HPDE6-E6E7 (cell line): ENCODE data around the gene ACYP2.
"Not testable (repeated sequence)": the region's sequence is repeated elsewhere in the genome, so short reads cannot be mapped to it uniquely, and the experiment has no call there.

Experiments
- DNase-seq: peaks from one replicate; pipeline ENCODE4 v3.0.0; 2011; ENCODE audit warnings: missing footprints; ENCODE audit errors: extremely low spot score

ACYP2 gene

DNA sequence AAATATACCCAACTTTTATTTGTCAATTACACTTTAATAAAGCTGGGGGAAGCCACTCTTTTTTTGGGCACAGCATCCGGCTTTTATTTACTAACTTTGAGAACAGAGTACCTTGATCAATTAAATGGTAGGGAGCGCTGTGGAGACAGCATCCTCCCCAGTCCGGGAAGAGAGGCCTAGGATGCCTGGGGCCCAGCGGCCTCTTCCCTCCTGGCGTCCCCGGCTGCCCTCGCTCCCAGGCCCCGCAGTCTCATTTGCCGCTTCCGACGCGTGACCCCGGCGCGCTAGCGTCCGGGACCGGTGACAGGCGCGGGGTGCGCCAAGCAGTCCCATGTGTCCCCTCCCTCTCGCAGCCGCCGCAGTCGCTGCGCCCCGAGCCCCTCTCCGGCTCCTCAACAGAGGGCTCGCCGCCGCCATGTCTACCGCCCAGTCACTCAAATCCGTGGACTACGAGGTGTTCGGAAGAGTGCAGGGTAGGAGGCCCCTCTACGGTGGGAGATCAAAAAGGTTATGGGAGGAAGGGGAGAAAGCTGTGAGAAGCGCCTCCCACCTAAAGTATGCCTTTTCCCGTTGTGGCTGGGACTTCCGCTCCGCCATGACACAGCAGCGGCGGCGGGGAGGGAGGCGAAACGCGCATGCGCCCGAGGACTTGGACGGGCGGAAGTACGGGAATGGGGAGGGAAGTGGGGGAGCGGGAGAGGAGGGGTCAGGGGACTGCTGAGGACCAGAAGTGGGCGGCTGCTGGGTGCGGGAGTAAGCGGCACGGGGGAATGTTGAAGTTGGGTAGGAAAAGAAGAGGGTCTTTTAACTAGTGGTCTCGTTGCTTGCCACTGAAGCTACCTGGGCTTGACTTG lies at the start of gene ACYP2:
Gene ACYP2, plus strand, starts transcription at position 332 of the 854 bp plus-strand sequence.
- peak; percentile 86 for DNase-seq

DNA sequence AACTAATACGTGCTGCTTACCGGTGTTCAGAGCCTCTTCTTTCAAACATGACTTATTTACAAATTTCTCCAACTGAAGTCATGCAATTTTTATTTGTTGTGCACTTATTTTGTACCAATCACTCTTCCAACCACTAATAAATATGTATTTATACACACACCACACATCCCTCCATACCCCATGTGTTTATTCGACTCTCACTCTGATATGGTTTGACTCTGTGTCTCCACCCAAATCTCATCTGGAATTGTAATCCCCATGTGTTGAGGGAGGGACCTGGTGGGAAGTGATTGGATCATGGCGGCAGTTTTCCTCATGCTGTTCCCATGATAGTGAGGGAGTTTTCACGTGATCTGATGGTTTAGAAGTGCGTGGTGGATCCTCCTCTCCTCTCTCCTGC lies 49.5 kb upstream of the ACYP2 start:
- no peak for DNase-seq

DNA sequence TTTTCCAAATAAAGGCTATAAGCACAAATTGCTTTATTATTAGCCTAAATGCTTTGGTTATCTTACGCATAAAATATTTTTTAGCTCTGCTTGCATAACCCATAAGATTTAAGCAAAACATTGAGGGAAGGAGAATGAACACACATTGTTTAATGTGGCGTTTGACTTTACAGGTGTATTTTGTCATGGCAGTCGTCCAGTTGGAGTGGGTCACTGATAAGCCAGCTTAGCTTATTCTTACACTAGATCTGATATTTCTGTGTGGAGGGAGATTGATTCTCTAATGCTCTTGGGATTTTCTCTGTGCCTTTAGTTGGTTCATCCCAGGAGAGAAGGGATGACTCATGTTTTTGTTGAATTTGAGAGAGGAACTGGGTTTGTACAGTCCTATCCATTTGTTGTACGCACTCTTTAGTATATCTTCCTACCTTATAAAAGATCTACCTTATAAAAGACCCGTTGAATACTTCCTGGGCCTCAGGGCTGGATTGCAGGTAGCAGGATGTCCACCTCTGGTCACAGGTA lies 47.5 kb upstream of the ACYP2 start:
- no peak for DNase-seq

DNA sequence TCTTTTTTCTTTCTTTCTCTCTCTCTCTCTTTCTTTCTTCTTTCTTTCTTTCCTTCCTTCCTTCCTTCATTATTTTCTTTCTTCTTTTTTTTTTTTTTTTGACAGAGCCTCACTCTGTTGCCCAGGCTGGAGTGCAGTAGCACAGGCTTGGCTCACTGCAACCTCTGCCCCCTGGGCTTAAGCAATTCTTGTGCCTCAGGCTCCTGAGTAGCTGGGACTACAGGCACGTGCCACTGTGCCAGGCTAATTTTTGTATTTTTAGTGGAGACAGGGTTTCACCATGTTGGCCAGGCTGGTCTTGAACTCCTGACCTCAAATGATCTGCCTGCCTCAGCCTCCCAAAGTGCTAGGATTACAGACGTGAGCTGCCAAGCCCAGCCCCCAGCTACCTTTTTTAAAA lies 42.9 kb upstream of the ACYP2 start:
- DNase-seq = not testable (repeated sequence)

DNA sequence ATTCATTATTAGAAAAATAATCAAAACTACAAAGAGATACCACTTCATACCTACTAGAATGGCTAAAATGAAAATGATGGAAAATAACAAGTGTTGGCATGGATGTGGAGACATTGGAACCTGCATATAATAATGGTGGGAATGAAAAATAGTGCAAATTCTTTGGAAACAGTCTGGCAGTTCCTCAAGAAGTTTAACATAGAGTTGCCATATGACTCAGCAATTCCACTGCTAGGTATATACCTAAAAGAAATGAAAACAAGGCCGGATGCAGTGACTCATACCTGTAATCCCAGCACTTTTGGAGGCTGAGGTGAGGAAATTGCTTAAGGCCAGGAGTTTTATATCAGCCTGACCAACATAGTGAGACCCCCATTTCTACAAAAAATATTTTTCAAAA lies 41.6 kb upstream of the ACYP2 start:
- DNase-seq = no peak

DNA sequence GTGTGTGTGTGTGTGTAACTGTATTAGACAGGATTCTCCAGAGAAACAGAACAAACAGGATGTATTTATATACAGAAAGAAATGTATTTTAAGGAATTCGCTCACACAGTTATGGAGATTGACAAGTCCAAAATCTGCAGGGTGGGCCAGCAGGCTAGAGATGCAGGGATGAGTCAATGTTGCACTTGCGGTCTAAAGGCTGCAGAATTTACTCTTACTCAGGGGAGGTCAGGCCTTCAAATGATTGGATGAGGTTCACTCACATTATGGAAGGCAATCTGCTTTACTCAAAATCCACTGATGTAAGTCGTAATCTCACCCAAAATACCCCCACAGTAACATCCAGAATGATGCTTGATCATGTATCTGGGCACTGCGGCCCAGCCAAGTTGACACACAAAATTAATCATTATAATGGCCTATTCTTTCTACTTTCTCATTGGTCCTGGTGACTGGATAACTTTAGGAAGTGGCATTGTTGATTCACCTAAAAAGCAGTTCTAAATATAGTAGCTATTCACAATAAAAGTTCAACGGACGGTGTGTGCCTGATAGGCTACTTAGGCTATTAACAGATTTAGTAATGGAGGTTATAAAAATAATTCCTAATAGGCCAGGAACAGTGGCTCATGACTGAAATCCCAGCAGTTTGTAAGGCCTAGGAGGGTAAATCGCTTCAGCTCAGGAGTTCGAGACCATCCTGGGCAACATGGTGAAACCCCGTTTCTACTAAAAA lies 40.6 kb upstream of the ACYP2 start:
- no peak for DNase-seq

DNA sequence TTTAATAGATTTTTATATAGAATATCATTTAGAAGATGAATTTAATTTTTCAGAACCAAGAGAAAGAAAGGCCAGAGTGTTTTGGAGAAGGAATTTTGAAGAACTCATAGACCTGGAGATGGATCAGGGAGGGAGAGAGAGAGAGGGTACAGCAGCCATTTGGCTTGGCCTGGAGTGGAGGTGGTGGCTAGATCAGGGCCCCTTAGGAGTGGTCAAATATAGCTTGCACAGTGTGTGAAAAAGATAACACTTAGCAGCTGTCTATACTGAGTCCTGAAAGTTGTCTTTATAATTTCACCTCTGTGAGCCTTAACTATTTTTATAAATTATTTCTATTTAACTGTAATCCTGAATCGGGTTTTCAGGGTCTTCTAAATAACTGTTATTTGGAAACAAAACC lies 38.8 kb upstream of the ACYP2 start:
- no peak for DNase-seq

DNA sequence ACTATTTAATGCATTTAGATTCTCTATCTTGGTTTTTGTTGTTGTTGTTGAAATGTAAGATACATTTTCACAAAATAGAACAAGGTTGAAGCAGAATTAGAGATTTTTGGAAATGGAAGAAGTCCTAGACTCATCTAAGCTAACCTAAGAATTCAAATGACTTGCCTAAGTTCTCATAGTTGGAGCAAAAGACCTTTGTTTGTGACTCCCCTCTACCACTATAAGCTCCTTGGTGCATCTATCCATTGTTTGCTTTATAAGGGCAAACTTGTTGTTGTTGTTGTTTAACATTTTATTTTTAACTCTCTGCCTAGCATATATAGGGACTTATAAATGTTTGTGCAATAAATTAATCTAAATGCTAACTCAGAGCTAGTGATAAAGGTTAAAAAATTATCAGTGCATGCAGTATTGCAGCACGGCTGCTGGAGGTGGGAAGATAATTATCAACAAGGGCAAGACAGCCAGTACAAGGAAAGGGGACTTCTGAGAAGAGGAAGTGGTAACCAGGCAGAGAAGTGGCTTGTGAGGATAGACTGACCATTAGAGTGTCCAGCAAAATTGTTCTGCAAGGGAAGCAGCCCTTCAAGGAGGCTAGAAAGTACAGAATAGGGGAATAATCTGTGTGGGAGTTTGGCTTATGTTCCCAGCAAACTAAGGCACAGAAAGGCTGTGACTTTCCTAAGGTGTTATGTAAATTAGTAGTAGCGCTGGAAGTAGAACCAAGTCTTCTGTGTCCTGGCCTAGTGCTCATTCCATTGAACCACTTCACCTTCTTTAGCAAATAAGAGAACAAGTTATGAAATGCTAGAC lies 38.1 kb upstream of the ACYP2 start:
- DNase-seq = no peak

DNA sequence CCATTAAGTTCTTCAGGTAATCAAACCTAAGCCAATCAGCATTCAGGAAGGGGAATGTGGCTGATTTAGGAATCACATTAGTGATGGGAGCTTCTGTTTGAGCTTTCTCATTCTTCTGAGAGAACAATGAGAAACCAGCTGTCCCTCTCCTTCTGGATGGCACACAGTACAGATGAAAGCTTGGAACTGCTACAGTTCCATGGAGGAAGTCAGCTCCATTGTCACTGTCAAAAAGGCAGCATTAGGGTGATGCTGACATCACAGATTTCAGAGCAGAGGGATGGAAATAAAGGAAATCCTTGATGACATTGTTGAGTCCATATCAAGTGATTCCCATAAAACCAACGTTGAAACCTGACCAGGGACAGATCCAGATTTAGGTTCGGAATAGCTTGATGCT lies 36.1 kb upstream of the ACYP2 start:
- DNase-seq = no peak

DNA sequence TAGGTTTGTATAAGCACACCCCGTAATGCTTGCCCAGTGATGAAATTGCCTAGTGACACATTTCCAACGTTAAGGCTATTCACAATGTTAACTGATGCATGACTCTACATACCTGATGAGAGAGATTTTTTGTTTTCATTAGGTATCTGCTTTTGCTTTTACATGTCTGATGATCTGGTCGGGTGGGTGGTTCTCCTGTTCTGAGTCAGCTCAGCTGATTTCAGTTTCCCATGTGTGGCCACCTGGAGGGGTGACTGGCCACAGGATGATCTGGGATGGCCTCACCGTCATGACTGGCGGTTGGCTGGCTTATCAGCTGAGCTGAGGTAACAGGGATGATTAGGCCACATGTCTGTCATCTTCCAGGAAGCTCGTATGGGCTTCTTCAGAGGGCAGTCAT lies 33.8 kb upstream of the ACYP2 start:
- peak; percentile 71 for DNase-seq

DNA sequence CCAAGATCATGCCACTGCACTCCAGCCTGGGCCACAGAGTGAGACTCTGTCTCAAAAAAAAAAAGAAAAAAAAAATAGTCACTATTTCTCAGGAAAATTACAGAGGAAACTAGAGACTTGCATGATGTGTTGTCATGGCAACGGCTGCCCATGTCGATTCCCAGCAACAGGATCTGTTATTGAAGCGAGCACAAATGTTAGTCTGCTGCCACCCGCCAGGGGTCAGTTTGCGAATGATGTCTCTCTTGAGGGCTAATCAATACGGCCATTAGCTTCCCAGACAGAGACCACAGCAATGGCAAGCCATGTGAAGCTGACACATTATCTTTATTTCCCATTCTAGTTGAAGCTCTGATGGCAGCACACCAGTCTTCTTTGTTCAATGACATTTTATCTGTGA lies 32.4 kb upstream of the ACYP2 start:
- DNase-seq = no peak

DNA sequence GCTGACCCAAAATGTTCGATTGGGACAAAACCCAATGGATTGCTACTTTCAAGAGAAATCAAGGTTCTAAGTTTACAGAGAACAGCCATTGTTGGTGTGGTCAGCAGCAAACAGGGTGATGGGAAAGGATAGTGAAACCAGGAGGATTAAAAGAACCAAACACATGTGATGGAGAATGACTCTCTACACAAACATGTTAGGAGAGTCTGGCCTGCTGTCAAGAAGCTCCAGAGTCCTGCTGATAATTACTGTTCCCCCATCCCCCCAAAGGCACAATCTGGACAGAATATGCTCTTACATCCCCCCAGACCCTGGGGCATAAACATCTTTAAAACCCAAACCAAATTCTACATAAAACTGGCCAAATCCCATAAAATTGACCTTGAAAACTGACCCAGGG lies 32.0 kb upstream of the ACYP2 start:
- DNase-seq = no peak

DNA sequence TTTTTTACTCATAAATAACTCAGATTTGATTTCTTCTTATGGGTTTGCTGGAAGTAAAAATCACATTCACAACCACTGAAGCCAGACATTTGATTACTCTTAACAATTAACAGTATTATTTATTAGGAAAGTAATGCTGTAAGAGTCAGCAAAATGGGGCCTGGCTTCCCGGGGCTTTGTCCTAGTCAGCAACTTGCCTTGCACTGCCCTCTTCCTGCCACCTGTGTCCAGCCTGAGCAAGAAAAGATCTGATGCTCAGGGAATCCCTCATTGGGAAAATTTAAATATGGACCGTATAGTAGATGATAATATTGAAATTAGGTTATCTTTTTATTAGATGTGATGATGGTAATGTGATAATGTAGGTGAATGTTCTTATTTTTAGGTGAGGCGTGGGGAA lies 30.8 kb upstream of the ACYP2 start:
- peak; percentile 31 for DNase-seq

DNA sequence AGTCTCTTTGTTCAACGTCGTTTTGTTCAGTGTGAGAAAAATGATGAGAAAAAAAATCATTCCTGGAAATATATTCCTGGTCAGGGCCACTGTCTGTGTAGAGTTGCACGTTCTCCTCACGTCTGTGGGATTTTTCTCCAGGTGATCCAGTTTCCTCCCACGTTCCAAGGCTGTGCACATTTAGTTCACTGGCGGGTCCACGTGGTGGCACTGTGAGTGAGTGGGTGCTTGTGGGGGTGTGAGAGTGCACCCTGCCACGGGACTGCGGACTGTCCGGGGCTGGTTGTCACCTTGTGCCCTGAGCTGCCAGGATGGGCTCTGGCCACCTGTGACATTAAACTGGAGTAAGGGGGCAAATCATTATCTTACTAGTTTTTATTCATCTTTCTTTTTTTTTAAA lies 30.3 kb upstream of the ACYP2 start:
- DNase-seq = no peak

DNA sequence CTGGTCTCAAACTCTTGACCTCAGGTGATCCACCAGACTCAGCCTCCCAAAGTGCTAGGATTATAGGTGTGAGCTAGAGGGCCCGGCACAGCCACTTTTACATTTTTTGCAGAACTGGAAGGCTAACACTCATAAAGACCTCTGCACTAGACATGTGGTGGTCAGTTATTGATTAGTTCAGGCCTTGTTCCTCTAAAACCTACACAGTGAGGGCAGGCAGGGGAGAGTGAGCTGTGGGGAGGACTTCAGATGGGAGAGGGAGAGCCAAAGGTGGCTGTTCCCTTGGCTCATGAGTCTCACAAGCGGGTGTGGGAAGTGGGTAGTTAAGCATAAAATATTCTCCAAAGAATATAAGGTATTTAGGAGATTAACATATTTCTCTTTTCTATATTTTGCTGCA lies 29.3 kb upstream of the ACYP2 start:
- DNase-seq = no peak

DNA sequence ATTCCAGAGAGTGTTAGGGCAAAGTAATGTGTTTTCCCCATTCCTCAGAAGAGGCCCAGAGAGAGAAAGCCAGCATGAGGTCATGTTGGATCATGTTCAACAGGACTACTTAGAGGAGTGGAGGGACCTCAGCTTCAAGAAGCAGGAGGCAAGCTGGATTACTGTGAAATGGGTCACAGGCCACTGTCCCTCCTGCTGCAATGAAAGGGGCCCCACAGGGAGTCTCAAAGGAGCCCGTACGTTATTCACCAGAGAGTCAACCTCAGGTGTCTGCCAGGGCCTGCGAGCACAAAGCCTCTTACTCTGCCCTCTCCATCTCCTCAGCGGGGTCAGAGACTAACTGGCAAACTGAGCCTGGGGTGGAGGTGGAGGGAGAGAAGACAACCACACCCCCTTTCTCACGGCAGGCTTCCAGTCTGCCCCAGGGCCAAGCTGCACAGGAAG lies 27.2 kb upstream of the ACYP2 start:
- DNase-seq = no peak

DNA sequence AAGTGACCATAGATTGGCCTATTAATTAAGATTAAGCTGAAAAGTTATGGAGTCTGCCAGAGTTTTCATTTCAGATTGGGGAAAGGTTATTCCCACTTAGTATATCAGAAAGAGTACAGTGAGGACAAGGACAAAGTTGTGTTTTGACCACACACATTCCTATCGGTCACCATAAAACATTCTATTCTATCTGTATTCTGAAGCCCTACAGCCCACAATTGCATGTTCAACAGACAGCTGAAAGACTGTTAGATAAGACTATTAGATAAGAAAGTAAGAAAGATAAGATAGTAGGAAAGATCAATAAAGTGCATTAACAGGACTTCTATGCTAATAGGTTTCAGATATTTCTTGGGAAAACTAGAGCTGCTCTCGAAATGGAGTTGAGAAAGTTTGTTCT lies 26.7 kb upstream of the ACYP2 start:
- no peak for DNase-seq

DNA sequence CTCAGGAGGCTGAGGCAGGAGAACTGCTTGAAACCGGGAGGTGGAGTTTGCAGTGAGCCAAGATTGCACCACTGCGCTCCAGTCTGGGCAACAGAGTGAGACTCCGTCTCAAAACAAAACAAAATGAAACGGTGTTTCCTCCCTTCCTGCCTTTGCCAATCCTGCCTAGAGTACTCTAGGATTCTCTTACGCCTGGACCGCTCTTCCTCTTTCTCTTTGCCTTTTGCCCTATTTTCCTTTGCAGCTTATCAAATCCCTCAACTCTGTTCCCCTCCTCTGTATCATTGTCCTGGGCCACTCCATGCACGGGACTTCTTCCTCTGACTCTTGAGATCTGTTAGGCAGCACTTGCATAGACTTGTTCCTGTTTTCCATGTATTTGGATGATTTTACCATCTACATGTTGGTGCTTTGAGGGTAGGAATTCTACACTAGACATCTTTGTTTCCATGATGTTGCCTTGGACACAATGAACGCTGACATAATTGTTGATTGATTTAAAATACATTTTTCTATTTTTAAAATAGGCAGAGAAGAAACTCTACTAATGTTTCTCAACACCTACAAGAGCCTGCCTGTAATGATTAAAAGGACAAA lies 24.8 kb upstream of the ACYP2 start:
- no peak for DNase-seq

DNA sequence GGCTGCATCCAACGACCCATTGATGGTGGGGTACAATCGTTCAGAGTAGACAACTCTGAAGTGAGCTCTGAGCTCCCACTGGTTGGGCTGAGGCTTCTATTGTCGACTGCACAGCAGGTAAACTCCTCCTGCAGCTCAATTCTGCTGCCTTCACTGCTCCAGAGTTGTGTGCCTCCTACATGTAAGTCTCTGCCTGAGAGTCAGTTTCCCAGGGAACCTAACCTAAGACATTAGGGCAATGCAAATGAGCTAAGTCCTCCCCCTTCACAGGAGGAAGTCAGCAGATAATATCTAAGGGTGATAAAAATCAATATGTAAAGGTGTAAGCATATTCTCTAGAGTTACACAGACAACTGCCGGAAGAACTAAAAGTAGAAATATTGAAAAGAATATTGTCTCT lies 22.5 kb upstream of the ACYP2 start:
- DNase-seq = no peak

DNA sequence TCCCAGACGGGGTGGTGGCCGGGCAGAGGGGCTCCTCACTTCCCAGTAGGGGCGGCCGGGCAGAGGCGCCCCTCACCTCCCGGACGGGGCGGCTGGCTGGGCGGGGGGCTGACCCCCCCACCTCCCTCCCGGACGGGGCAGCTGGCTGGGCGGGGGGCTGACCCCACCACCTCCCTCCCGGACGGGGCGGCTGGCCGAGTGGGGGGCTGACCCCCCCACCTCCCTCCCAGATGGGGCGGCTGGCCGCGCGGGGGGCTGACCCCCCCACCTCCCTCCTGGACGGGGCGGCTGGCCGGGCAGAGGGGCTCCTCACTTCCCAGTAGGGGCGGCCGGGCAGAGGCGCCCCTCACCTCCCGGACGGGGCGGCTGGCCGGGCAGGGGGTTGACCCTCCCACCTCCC lies 20.0 kb upstream of the ACYP2 start:
- DNase-seq = not testable (repeated sequence)

DNA sequence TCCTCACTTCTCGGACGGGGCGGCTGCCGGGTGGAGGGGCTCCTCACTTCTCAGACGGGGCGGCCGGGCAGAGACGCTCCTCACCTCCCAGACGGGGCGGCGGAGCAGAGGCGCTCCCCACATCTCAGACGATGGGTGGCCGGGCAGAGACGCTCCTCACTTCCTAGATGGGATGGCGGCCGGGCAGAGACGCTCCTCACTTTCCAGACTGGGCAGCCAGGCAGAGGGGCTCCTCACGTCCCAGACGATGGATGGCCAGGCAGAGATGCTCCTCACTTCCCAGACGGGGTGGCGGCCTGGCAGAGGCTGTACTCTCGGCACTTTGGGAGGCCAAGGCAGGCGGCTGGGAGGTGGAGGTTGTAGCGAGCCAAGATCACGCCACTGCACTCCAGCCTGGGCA lies 19.3 kb upstream of the ACYP2 start:
- not testable (repeated sequence) for DNase-seq

DNA sequence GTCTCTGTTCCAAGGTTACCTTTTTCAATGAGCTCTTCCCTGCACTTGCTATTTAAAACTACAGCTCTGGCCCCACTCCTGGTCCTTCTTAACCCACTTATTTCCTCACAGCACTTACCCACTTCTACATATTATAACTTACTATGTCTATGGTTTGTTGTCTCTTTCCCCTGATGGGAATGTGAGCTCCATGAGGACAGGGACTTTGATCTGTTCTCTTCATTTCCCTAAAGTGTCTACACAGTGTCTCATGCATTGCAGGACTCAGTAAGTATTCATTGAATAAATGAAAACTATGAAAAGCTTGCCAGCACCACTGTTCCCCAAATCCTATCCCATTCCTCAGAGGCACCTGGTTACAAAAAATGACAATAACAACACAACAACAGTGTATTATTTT lies 18.3 kb upstream of the ACYP2 start:
- DNase-seq = no peak
